HUES6 (cell line): Measurements from ENCODE around the gene LYVE1.
"Not testable (repeated sequence)": the region's sequence is repeated elsewhere in the genome, so short reads cannot be mapped to it uniquely, and the experiment has no call there.

Source experiments
- H3K27ac ChIP-seq: 2 replicates; pipeline ENCODE4 v1.7.0; 2013; ENCODE audit warnings: low read depth, mild to moderate bottlenecking, low read length, inconsistent platforms
- H3K27me3 ChIP-seq: 2 replicates; pipeline ENCODE4 v1.6.1; 2013; ENCODE audit warnings: low read length; ENCODE audit not compliant: control insufficient read depth, insufficient read depth
- H3K36me3 ChIP-seq: 2 replicates; pipeline ENCODE4 v1.6.1; 2013; ENCODE audit warnings: low read length; ENCODE audit not compliant: control insufficient read depth, insufficient read depth
- H3K4me1 ChIP-seq: 2 replicates; pipeline ENCODE4 v1.6.1; 2013; ENCODE audit warnings: low read length; ENCODE audit not compliant: control insufficient read depth, insufficient read depth
- H3K4me3 ChIP-seq: 2 replicates; pipeline ENCODE4 v1.5.1; 2013; ENCODE audit warnings: low read depth, low read length
- H3K9ac ChIP-seq: one replicate; pipeline ENCODE4 v1.6.1; 2013; ENCODE audit warnings: mild to moderate bottlenecking, low read length
- H3K9me3 ChIP-seq: 2 replicates; pipeline ENCODE4 v1.6.1; 2013; ENCODE audit warnings: low read depth, low read length; ENCODE audit not compliant: control insufficient read depth, insufficient read depth

Gene LYVE1

GRCh38 chr11:10603721-10604297 lies 35.3 kb upstream of the LYVE1 start:
- Histone ChIP-seq H3K9ac (no peak overlapping the region), H3K27ac (no peak overlapping the region), H3K4me3 (no peak overlapping the region)

GRCh38 chr11:10602945-10603344 lies 34.5 kb upstream of the LYVE1 start:
- no peaks in the 10 kb centered on the region for H3K9me3 ChIP-seq
- no peak overlapping the region for H3K27ac ChIP-seq
- H3K27me3 ChIP-seq: no peaks in the 10 kb centered on the region
- H3K9ac ChIP-seq: no peak overlapping the region
- H3K4me3 ChIP-seq: no peak overlapping the region
- peaks cover 13% of the 10 kb centered on the region for H3K4me1 ChIP-seq
- no peaks in the 10 kb centered on the region for H3K36me3 ChIP-seq

More at GRCh38 chr11:10603721-10604297, 35.3 kb upstream of the LYVE1 start:
- no peaks in the 10 kb centered on the region for H3K36me3 ChIP-seq
- H3K4me1 ChIP-seq: peaks cover 13% of the 10 kb centered on the region
- no peaks in the 10 kb centered on the region for H3K27me3 ChIP-seq
- H3K9me3 ChIP-seq: no peaks in the 10 kb centered on the region

GRCh38 chr11:10602366-10602765 lies 33.9 kb upstream of the LYVE1 start:
- Histone ChIP-seq H3K27ac (no peak overlapping the region), H3K27me3 (no peaks in the 10 kb centered on the region), H3K4me3 (no peak overlapping the region), H3K9me3 (no peaks in the 10 kb centered on the region), H3K4me1 (peaks cover 13% of the 10 kb centered on the region), H3K36me3 (no peaks in the 10 kb centered on the region), H3K9ac (no peak overlapping the region)

GRCh38 chr11:10601837-10602236 lies 33.4 kb upstream of the LYVE1 start:
- peaks cover 13% of the 10 kb centered on the region for H3K4me1 ChIP-seq
- no peaks in the 10 kb centered on the region for H3K9me3 ChIP-seq
- no peak overlapping the region for H3K9ac ChIP-seq
- no peak overlapping the region for H3K4me3 ChIP-seq
- no peaks in the 10 kb centered on the region for H3K27me3 ChIP-seq
- no peaks in the 10 kb centered on the region for H3K36me3 ChIP-seq
- no peak overlapping the region for H3K27ac ChIP-seq

GRCh38 chr11:10600570-10601248 lies 32.2 kb upstream of the LYVE1 start:
- Histone ChIP-seq H3K27ac (no peak overlapping the region), H3K36me3 (no peaks in the 10 kb centered on the region), H3K9me3 (no peaks in the 10 kb centered on the region), H3K4me1 (peaks cover 3% of the 10 kb centered on the region), H3K4me3 (no peak overlapping the region), H3K9ac (no peak overlapping the region), H3K27me3 (no peaks in the 10 kb centered on the region)

- no peaks in the 10 kb centered on the region for H3K36me3 ChIP-seq
- H3K9ac ChIP-seq: no peak overlapping the region
- no peak overlapping the region for H3K27ac ChIP-seq
- no peaks in the 10 kb centered on the region for H3K4me1 ChIP-seq
- H3K27me3 ChIP-seq: no peaks in the 10 kb centered on the region
- no peaks in the 10 kb centered on the region for H3K9me3 ChIP-seq
- H3K4me3 ChIP-seq: no peak overlapping the region
These were observed 31.1 kb upstream of the LYVE1 start for GRCh38 chr11:10599388-10600175.

GRCh38 chr11:10598816-10599215 lies 30.4 kb upstream of the LYVE1 start:
- no peaks in the 10 kb centered on the region for H3K4me1 ChIP-seq
- H3K27ac ChIP-seq: no peak overlapping the region

GRCh38 chr11:10597877-10598351 lies 29.4 kb upstream of the LYVE1 start:
- Histone ChIP-seq H3K4me3 (no peak overlapping the region), H3K27me3 (no peaks in the 10 kb centered on the region), H3K9me3 (no peaks in the 10 kb centered on the region), H3K36me3 (no peaks in the 10 kb centered on the region), H3K4me1 (no peaks in the 10 kb centered on the region), H3K9ac (no peak overlapping the region), H3K27ac (no peak overlapping the region)

More at GRCh38 chr11:10598816-10599215, 30.4 kb upstream of the LYVE1 start:
- no peak overlapping the region for H3K9ac ChIP-seq
- H3K9me3 ChIP-seq: no peaks in the 10 kb centered on the region
- H3K27me3 ChIP-seq: no peaks in the 10 kb centered on the region
- no peak overlapping the region for H3K4me3 ChIP-seq
- H3K36me3 ChIP-seq: no peaks in the 10 kb centered on the region

- H3K9me3 ChIP-seq, H3K4me1 ChIP-seq, H3K9ac ChIP-seq, H3K27ac ChIP-seq, H3K36me3 ChIP-seq, H3K27me3 ChIP-seq, H3K4me3 ChIP-seq: not testable (repeated sequence)
These were observed 27.4 kb upstream of the LYVE1 start for GRCh38 chr11:10595840-10596239.

- Histone ChIP-seq H3K9me3 (no peaks in the 10 kb centered on the region), H3K27ac (no peak overlapping the region), H3K36me3 (no peaks in the 10 kb centered on the region), H3K27me3 (no peaks in the 10 kb centered on the region), H3K4me1 (peaks cover 4% of the 10 kb centered on the region; the same call in 1 of the 2 replicates), H3K4me3 (no peak overlapping the region), H3K9ac (no peak overlapping the region)
These were observed 25.9 kb upstream of the LYVE1 start for GRCh38 chr11:10594407-10594806.

GRCh38 chr11:10592331-10592730 lies 23.9 kb upstream of the LYVE1 start:
- Histone ChIP-seq H3K36me3 (no peaks in the 10 kb centered on the region), H3K9me3 (no peaks in the 10 kb centered on the region), H3K9ac (no peak overlapping the region), H3K27ac (no peak overlapping the region), H3K27me3 (no peaks in the 10 kb centered on the region), H3K4me1 (peaks cover 4% of the 10 kb centered on the region; the same call in 1 of the 2 replicates), H3K4me3 (no peak overlapping the region)
